COR-L47 (cell line): ENCODE data around the gene CGREF1.
A peak's percentile ranks its signal among the peaks of the same experiment; 100 is the strongest.

Experiments used
- DNase-seq: peaks from one replicate; lab custom pipeline; 2025; lab: John Stamatoyannopoulos, UW

CGREF1 gene

GRCh38 chr2:27074738-27075565, 44.0 kb downstream of the CGREF1 start:
- DNase-seq: no peak

DNA sequence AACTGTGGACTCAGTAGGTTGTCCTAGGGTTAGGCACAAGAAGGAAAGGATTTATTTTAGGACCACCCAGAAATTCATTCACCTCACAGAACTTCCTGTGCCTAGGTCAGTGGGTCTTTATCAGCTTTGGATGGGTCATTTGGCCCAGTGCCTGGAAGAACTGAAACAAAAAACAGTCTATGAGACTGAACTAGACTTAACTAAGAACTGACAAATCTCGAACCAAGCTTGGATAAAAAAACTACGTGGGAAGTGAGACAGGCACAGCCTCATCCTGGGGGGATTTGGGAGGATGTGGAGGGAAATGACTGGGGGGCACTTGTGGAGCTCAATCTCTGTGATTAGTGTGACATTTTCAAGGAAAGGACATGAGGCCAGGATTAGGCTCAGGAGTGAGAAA, 45.1 kb downstream of the CGREF1 start:
- no peak for DNase-seq

- DNase-seq: no peak
Measured at GRCh38 chr2:27072920-27073319, 46.0 kb downstream of the CGREF1 start.

DNA sequence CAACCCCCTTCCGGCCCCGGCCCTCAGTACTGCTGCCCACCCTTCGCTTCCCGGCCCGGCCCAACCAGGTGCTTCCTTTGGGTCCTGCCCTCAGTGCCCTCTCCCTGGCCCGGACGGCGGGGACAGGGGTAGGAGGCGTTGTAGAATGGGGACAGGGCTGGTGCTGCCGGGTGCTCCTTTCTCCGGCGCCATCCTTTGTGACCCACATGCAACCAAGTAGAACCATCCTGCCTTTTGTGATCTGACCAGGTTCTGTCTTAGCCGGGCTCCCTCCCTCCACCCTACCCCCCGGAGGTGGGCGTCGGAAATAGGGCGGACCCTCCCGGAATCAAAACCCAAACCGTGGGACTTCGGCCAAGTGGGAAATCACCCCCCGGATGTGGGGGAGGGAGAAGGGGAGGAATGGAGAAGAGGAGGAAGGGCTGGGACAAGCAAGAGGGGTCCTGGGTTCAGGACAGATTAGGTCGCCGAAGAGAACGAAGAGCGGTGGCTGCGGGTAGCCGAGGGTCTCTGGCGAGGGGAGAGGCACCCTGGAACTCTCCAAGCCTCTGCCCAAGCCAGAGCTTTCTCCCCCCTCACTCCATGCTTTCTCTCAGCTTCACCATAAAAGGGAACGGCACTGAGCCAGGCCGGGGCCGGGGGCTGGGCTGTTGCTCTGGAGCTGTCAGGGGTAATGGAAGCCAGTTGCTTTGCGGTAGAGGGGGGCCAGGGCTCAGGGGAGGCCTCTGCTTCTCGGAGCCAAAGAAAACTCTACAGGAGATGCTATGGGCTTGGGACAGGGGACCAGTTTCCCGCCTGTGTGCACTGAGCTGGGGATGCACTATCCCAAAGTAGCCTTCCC, 46.7 kb downstream of the CGREF1 start:
- peak; percentile 6 for DNase-seq

DNA sequence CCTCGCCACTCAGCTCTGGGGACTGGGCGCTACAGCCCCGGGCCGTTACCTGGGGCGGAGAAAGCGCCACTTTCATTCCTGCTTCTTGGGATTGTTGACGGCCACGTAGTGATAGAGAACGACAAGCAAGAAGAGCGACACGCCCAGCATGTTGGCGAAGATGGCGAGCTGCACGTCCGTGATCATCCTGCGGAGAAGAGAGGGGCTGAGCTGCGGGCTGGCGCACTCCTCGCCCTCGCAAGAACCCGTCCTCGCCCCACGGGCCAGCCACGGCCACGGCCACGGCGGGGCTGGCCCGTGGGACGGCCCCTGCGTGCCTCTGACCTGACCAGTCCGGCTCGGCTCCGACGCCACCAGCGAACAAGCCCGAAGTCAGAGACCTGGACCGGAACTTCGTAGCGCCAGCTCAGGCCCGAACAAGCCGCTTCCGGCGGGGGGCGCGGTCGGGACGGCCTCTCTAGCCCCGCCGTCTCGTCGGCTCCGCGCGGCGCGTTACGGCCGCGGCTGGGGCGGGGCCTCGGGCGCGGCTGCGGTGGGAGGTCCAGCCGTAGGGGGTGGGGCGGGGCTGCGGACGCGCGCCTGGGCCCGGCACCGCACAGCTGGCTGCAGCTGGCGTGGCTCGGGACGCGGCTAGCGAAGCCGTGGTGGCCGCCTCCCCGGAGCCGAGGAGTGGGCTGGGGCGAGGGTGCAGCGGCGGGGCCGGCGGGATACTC, 47.5 kb downstream of the CGREF1 start, which contains the start of gene OST4:
TSS of gene OST4 (minus strand) at position 378 of the 713 bp plus-strand sequence.
- DNase-seq: peak; percentile 92

- DNase-seq: no peak
Measured at GRCh38 chr2:27070653-27071276, 48.2 kb downstream of the CGREF1 start.

GRCh38 chr2:27069961-27070618, 48.8 kb downstream of the CGREF1 start:
- DNase-seq: no peak

GRCh38 chr2:27069436-27069835, 49.5 kb downstream of the CGREF1 start:
- no peak for DNase-seq

GRCh38 chr2:27067385-27067784, 51.5 kb downstream of the CGREF1 start:
- no peak for DNase-seq

DNA sequence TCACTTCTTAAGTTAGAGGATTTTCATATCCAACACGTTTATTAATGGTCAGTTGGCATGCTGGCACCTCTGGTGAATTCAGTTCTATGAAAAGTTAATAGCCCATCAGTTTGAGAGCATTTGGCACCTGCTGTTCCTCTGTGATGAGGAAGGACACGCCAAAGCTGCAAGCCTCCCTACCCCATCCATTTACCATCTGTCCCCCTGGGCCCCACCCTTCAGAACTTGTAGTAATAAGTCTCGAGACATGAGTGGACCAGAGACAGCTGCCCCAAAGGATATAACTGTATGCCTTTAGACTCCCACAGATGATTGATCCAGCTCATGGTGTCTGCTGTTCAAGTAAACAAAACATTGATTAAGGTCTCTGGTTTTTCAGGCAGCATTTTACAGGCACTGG, 53.8 kb downstream of the CGREF1 start:
- DNase-seq: no peak

DNA sequence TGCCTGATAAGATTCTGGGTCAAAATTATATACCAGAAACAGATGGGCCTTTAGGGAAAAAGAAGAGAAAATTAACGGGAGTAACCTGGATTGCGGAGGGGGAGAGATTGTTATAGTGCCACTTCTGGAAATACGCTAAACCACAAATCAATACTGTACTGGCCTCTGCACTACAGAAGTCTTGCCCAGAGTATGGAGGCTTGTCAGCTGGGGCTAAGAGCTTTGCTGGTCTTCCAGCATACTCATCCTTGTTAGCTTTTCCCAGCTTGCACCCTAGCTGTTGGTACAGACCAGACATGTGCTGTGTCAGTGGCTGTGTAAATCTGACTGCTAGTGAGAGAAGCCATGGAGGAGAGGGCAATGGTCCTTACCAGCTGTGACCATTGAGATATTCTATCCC, 58.6 kb downstream of the CGREF1 start:
- DNase-seq: no peak

DNA sequence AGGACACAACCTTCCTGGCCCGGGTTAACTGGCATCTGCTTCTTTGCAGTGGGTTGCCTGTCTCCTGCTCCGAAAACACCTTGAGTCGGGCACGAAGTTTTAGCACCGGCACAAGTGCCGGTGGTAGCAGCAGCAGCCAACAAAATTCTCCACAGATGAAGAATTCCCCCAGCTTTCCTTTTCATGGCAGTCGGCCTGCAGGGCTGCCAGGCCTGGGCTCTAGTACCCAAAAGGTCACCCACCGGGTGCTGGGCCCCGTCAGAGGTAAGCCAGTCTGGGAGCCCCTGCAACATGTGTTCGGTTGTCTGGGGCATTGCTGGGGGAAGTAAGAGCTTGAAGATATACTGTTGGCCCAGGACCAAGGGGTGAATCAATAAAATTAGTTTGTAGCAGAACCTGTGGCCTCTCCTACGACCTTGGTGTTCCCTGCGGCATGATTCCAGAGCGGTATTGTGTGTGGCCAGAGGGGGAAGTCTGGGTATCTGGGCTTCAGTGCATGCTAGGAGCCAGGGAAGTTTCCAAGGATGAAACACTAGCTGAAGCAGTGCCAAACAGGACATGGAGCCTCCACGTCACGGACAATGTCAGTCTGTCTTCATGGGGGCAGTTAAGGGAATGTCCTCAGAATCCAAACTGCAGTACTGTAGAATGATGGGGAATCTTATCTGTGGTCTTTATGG, 59.6 kb downstream of the CGREF1 start:
- DNase-seq: no peak

- no peak for DNase-seq
Measured at GRCh38 chr2:27058210-27058609, 60.7 kb downstream of the CGREF1 start.

- no peak for DNase-seq
Measured at GRCh38 chr2:27057184-27057583, 61.7 kb downstream of the CGREF1 start.

- no peak for DNase-seq
Measured at GRCh38 chr2:27054721-27055120, 64.2 kb downstream of the CGREF1 start.

DNA sequence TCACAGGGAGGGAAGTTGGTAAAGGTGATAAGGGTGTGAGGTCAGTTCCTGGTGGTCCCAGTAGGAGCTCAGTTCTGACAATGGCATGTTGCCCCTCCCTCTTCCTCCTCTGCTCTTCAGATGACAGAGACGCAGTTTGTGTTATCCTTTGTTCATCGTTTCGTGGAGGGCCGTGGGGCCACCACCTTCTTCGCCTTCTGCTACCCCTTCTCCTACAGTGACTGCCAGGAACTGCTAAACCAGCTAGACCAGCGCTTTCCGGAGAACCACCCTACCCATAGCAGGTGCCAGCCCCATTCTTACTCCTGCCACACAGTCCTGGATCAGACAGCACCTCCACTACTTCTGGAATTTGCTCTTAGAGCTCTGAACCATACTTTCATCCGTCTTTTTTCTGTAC, 65.2 kb downstream of the CGREF1 start:
- DNase-seq: no peak

DNA sequence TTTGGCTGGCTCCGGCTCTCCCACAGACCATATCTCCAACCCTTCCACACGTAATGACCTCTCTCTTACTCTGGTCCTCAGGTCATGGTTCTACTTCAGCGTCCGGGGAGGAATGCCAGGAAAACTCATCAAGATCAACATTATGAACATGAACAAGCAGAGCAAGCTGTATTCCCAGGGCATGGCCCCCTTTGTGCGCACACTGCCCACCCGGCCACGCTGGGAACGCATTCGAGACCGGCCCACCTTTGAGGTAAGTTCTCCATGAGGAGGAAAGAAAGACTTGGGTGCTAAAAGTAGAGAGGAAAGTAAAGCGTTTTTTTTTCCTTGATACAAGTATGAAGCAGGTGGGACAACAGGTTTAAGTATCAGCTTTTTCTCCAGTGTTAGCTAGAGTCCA, 65.6 kb downstream of the CGREF1 start:
- DNase-seq: no peak

DNA sequence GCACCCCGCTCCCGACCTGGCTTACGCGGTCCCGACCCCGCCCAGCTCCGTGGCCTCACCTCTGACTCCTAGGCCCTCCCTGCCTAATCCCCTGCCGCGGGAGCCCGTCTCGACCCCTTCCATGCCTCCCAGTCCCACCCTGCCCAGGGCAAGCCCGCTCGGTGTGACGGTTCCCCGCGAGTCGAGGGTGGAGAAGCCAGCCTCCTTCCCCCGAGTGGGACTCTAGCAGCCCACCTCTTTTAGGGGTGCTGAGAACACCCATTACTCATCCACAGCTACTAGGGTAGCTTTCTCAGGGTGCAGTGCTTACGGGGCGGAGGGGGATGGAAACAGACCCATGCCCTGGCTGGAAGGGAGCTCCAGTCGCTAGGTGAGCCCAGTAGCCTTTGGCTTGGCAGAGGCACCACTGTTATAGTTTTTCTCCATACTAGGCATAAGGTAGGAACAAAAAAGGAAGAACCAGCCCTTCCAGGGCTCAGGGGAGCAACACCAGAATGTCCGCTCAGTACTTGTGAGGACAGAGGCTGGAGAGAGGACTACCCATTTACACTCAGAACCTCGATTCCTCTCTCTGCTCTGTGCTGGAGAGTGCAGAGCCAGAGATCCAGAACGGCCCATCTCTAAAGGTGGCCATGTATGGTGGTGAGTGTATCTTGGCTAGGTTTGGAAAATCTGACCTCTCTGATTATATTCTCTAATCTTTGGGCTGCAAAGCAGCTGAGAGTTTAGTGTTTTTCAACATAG, 66.9 kb downstream of the CGREF1 start:
- DNase-seq: peak; percentile 17

GRCh38 chr2:27050996-27051901, 67.7 kb downstream of the CGREF1 start, which contains the start of gene AGBL5:
AGBL5 (plus strand) TSS chr2:27051668; CDS start chr2:27052959, 1,291 bp downstream.
- peak; percentile 93 for DNase-seq
